NCI-H146 (cell line): ENCODE results near the gene FARS2.
A peak's percentile ranks its signal among the peaks of the same experiment; 100 is the strongest.
"Not testable (repeated sequence)": the region's sequence is repeated elsewhere in the genome, so short reads cannot be mapped to it uniquely, and the experiment has no call there.

Experiments used
- DNase-seq: peaks from one replicate; lab custom pipeline; 2025; lab: John Stamatoyannopoulos, UW

Gene FARS2

DNA sequence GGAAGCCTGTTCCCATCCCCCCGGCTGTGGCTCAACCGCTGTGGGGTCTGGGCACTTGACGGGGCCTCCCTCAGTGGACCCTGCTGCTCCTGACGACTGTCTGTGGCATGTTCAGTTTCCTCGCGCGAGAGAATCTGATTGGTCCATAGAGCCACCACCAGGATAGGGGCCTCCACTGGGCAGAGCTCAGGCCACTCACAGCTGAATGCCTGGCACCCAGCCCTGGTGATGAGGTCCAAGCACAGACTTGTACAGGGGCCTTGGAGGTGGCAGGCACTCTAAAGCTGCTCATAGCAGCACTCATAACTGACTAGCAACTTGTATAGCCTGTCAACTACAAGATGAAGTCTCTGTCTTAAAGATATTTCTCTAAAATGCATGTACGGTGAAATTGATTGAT, 377.4 kb downstream of the FARS2 start:
- DNase-seq: no peak

DNA sequence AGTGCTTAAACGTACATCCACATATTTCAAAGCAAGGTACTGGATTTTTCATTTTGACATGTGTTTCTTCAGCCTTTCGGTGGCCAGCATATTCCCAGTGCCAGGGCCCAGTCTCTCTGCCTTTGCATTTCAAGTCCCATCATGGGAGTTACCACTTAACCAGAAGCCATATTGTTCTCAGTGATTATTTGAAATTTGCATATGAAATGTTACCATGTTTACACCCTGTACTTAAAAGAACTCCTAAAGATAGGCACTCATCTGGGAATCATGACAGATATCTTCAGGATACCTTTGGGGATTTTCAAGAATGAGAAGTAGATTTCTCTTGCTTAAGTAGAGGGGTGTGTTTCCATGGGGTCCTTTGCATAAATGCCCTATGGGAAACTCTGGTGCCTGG, 377.9 kb downstream of the FARS2 start:
- no peak for DNase-seq

DNA sequence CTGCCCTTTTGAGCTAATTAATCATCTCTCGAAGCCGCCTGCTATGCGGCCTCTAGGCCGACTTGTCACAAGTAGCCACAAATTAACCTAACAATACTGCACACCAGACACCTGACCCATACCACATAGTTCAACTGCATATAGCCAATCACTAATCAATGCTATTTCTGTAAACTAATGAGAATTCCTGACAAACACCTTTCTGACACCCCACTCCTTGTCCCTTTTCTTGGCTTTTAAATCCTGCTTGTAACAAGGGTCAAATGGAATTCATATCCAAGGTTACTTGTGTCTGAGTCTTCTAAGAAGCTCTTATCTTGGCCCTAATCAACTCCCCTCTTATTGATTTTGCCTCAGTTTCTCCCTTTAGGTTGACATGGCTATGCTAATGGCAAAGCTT, 379.3 kb downstream of the FARS2 start:
- DNase-seq: no peak

DNA sequence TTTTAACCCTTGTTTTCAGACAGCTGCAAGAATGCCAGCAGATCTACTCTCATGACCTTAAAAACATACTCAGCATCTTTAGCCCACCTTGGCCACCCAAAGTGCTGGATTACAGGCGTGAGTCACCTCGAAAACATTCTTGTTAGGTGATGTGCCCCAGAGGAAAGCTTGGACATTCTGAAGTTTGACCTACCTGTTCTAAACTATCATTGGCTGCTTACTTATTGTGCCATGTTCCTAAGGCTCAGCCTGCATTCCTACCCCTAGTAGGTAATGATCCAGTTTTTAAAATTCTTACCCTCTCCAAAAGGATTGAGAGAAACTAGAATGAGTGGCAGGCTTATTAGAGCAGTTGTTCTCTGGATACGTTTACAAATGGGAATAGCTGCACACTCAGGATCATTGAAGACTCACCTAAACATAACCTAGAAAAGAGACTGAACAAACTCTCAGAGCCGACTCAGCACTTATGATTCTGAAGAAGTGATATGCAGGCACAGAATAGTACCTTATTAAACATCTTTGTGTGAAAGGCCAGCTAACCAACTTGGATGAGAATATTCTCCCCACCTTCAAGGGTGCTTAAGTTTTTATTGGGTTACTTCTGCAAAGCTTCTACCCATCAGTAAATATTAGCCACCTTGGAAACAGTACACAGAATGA, 383.3 kb downstream of the FARS2 start:
- DNase-seq: no peak

DNA sequence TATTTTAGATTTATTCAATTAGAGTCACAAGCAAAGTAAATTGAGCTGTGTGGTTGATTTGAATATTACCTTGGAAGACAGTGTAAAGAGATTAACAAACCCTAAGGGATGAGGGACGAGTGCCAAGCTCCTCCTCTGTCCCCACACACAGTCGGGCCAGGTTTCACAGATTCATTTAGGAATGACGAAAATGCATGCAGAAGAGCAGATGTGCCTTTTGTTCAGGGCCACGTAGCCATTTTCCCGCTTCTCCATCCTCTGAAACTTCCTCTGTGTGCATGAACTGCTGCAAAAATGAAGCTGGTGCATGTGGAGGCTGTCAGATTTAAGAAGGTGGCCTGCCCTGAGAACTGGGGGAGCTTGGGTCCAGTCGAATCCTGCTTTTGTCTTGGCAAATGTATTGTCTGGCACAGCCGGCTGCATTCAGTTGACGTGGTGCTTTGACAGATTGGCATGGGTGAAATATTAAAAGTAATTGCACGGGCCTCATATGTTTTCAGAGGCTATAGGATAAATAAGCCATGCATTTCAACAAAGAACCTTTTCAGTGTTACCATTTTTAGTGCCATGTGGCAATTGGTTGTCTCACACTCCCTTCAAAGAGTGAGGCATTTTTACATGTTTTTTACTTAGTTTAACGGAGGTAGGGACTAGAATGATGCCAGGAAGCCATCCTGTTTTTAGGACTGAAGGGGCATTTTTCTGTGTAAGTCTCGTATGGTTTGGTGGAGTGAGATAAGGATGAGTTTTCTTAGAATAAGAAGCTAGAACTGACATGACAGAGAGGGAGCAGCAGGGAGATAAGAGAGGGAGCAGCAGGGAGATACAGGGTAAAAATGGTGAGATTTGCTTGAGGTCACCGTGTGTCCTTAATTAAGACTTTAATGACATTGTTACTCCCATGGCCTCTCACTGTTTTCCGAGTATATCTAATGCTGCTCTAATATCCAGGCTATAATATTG, 384.3 kb downstream of the FARS2 start:
- peak; percentile 4 for DNase-seq

DNA sequence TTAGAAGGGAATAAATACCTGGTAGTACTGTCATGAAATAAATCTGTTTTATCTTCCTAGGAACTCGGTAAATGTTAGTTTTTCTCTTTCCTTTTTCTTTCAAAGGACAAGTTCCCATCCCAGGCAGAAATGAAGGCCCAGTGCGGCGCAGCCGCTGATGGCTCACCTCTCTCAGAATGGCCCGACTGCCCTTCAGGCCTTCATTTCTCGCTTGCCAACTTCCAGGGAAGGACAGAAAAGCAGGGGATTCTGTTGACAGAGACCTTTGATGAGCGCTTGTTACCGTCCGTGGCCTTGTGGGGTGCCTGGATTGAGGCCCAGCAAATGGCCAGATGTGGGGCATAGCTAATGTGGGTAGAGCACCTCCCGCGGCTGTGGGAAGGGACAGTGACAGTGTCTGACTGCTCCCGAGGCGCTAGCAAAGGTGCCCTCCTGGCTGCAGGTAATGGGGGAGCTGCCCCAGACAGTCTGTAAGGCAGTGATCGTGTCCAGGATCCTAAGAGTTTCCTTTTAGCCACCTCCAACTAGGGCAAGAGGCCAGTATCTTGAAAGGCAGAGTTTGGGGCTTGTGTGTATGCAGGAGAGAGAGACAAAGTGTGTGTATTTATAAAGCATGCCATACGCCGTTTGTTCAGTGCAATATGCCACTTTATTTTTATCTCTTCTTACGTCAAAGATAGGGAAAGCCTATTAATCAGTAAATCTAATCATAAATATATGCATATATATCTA, 391.3 kb downstream of the FARS2 start:
- DNase-seq: no peak

DNA sequence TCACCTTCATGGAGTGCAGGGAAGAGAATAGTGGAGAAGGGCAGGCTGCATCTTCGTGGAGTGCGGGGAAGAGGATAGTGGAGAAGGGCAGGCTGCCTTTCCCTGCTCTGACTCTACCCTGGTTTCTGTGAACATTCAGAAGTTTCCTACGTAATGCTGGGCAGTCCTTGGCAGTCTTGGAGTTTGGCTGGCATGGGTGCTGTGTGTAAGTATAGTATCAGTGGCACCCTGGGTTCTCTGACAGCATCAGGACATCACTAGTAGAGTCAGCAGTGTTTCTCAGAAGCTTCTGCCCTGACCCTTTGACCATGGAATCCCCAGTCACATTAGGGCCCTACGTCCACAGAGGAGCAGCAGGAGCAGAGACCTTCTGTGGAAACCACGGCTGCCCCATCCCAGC, 392.5 kb downstream of the FARS2 start:
- no peak for DNase-seq

DNA sequence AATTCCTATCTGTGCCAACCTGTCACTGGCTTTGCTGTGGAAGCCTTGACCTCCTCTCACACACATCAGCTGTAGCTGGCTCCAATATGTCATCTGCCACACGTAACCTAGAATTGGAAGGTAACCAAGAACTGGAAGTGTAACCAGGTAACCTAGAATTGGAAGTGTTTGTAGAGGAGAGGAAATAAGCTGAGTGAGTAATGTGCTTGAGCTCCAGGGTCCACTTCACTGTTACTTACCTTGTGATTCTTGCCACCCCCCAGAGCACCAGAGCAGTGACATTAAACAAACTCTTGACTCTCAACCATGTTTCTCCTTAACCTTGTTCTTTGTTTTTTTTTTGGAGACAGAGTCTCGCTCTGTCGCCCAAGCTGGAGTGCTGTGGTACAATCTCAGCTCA, 394.9 kb downstream of the FARS2 start:
- DNase-seq: no peak

DNA sequence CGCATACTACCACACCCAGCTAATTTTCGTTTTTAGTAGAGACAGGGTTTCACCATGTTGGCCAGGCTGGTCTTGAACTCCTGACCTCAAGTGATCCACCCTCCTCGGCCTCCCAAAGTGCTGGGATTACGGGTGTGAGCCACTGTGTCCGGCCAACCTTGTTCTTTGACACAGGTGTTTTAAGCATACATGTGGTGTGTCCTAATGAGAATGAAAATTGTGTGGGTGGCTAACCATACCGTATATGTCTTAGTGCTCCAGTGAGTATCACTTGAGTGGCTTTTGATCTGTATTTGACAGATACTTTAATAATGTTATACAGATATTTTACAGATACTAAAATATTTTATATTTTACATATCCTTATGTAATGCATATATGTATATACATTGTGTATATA, 395.4 kb downstream of the FARS2 start:
- DNase-seq: not testable (repeated sequence)

DNA sequence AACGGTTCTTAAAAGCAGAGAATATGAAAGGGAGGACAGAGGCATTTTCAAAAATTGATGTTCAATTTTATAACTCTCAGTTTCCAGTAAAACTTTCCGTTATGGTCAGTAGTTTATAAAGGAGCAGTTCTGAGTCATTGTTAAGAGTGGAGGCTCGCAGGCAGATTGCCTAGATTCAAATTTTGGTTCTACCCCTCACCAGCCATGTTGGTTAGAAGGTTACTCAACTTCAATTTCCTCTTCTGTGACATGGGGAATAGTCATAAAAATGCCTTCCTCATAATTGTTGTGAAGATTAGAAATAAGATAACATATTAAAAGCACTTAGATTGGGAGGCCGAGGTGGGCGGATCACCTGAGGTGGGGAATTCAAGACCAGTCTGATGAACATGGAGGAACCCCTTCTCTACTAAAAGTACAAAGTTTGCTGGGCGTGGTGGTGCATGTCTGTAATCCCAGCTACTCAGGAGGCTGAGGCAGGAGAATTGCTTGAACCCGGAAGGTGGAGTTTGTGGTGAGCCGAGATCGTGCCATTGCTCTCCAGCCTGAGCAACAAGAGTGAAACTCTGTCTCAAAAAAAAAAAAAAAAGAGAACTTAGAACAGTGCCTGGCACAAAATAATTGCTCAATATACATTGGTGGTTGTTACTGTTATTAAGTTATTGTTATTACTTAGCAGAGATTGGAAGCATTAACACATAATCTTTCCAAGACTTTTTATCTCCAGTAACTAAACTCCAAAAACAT, 396.5 kb downstream of the FARS2 start:
- no peak for DNase-seq

DNA sequence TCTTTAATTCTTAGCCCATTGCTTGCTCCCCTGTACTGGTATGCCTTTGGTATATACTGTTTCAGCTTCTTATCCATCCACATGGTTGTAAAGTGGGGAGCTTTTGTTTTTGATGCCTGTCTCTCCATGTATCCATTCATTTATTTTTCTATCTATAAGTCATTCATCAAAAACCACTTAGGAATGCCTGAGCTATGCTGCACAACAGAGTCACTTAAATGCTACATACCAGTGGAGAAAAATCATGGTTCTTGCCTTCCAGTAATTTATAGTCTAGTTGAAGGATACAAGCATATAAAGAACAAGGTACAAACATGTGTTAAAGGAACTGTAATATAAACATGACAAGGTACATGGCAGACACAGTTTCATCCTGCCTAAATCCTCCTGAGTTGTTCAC, 398.2 kb downstream of the FARS2 start:
- DNase-seq: no peak

DNA sequence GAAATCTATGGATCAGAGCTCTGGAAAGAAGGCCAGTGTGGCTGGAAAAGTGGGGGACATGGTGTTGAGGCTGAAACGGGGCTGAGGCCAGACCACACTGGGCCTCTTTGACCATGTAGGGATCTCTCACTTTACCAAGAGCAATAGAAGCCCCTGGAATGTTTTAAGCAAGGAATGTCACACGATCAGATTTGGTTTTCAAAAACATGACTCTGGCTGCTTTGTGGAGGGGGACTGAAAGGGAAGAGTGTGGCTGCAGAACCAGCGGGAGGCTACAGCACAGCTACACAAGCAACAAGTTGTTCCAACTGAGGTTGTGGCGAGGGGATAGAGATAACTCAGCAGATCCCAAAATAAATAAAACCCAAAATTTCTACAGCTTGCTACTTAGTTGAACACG, 399.5 kb downstream of the FARS2 start:
- no peak for DNase-seq

DNA sequence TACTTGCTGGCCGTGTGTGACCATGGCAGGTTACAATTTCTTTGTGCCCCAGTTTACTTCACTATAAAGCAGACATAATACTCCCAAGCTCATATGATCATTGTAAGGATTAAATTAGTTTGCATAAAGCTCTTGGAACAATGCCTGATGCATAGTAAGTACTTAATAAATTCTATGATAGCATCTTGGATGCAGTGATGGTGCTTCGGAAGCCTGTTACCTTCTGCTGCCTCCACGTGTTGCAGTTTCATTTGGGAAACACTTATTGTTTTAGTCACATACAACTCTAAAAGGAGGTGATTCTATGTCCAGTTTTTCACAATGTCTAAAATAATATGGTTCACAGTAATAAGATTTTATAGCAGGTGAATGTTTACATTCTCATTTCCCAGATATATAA, 401.5 kb downstream of the FARS2 start:
- no peak for DNase-seq

DNA sequence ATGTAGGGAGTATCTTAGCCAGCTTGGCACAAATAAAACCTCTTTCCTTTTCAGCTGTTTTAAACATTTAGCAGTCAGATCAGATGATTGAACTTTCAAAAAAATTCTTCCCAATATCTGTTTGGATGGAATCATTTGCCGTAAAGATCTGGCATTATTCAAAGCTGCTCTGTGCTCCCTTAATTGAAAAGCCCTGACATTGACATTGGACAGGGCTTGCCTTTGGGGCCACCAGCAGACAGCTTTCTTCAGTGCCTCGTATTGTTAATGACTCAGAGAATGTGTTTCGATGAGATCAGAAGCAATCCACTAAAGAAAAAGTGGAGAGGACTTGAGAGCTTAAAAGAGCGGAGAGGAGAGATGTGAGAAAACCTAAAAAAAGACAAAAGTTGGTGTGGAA, 401.9 kb downstream of the FARS2 start:
- no peak for DNase-seq

DNA sequence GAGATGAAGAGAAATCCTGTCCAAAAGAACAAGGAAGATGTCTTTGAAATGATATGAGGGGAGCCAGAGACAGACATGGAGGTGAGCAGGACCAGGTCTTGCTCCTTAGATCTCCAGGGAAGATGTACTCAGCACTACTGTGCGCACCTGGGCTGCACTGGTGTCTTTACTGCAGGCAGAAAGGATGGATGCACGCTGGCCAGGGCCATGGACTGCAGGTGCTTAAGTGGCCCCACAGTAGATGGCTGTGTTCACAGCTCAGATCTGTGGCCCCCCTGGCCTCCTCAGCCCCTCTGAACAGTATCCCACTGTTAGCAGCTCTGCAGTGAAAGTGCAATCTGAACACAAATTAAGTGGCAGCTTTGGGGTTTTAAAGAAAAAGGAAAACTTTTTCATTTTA, 402.4 kb downstream of the FARS2 start:
- DNase-seq: no peak

DNA sequence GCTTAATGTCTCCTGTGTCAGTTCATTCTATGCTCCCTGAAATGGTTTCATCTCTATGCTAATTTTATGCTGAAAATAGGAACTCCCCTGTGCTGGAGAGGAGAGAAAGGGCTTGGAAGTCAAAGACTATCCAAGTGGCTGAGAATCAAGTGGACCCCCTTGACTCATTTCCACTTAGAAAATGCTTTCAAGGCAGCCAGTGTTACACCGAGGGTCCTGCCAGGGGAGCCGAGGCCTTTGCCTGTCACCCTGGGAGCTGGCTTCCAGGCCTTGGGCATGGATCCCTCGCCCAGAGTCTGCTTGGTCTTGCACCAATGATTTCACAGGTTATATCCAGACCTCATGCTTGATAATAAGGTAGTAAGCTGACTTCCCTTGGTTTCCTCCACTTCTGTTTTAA, 402.8 kb downstream of the FARS2 start:
- no peak for DNase-seq

DNA sequence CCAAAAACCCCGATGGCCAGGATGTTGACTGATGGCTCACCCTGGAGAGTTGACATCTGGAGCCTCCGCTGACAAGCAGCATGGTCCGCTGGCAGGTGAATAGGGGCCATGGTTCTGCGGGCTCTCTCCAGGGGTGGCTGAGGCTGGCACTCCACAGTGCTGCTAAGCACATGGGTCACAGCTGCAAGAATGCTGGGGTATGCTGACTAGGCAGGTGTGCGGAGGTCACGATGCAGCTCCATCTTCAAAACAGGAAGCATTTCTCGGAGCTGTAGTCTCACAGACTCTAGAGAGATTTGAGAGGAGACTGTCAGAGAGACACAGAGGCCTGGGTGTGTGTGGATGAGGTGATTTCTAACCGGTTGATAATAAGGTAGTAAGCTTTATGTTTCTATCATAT, 403.9 kb downstream of the FARS2 start:
- DNase-seq: peak; percentile 46

DNA sequence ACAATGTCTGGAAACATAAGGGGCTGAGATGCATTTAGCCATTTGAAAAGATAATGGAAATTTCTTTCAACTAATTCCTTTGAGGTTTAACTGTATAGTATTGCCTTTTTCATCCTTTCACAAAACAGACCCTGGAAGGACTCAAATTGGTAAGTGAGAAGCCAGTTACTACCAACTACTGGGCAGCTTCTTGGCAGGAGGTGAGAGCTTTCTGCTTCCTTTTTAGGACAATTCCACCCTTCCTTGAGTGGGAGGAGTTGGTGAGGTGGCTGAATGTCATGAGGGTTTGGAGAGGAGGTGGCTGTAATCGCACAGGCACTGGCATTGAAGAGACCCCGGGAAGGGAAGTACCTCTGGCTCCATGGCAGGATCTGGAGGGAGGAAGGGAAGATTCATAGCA, 404.4 kb downstream of the FARS2 start:
- DNase-seq: no peak

DNA sequence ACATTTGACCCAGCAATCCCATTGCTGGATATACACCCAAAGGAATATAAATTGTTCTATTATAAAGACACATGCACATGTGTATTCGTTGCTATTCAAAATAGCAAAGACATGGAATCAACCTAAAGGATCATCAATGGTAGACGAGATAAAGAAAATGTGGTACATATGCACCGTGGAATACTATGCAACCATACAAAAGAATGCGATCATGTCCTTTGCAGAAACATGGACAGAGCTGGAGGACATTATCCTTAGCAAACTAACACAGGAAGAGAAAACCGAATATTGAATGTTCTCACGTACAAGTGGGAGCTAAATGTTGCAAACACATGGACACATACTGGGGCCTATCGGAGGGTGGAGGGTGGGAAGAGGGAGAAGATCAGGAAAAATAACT, 405.4 kb downstream of the FARS2 start:
- no peak for DNase-seq

DNA sequence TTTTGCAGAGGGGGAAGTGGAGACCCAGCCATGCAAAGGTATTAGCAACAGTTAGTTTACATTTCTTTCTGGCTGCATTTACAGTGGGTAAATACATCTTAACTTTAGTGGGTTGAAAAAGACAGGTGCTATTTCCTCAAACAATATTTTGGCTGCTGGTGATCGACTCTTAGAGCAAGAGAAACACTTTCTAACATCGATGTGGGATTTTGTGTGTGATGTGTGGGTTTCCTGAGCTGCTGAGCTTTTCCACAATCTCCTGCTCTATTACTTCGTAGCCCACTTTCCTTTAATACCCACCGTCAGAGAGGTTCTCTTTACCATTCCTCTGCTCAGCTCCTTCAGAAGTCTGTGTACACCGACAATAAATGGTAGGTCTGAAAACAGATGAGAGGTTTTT, 406.4 kb downstream of the FARS2 start:
- no peak for DNase-seq

DNA sequence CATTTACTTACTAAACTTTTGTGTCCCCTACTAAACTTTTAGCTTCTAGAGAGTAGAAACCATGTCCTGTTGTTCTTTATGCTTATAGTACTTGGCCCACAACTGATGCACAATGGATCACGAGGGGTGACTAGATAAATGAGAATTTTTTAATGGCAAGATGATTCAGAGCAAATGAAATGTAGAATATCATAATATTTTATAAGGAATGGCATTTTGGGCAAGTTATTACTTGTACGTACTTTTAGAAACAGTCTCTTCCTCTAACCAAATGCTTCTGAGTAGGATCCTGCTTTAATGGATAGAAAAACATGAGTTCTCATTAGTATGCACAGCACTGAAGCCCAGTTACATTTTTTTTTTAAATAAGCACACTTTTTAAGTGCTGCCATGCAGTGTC, 409.1 kb downstream of the FARS2 start:
- DNase-seq: no peak
